Keratinocyte (primary cell): ENCODE data around the gene TMEM240. TPM values are rescaled to one million over a fixed set of nuclear protein-coding genes. Genes with fewer than 3 reads are reported as not detected.

ENCODE experiments used
- DNase-seq: peaks from one replicate; pipeline ENCODE4 v3.0.0-alpha.2; 2011; ENCODE audit warnings: low read depth, missing footprints, low spot score
- FAIRE-seq: peaks from 2 replicates; lab custom pipeline; 2011; peaks lifted over from hg19 to GRCh38; lab: Jason Lieb, UNC
- H2AFZ ChIP-seq: 2 replicates; pipeline ENCODE4 v1.6.0; 2012; ENCODE audit warnings: low read length, control low read depth, inconsistent platforms; ENCODE audit not compliant: control insufficient read depth
- H3K27ac ChIP-seq: 2 replicates; pipeline ENCODE4 v1.5.1; 2011; ENCODE audit warnings: low read length; ENCODE audit not compliant: control insufficient read depth, insufficient read depth
- H3K27me3 ChIP-seq: 3 replicates; pipeline ENCODE4 v1.6.0; 2011; ENCODE audit warnings: low read length; ENCODE audit not compliant: control insufficient read depth, insufficient read depth; ENCODE audit errors: extremely low read depth
- H3K36me3 ChIP-seq, 2 experiments: 2 replicates in 1 of 2; 3 replicates in 1 of 2; pipeline ENCODE4 v1.5.1; 2011; ENCODE audit warnings: low read length in 2 of 2, mild to moderate bottlenecking in 1 of 2; ENCODE audit not compliant: control insufficient read depth in 2 of 2, insufficient read depth in 2 of 2; ENCODE audit errors: extremely low read depth in 1 of 2
- H3K4me1 ChIP-seq: 3 replicates; pipeline ENCODE4 v1.5.1; 2011; ENCODE audit warnings: low read length; ENCODE audit not compliant: control insufficient read depth, insufficient read depth; ENCODE audit errors: extremely low read depth
- H3K4me2 ChIP-seq: 3 replicates; pipeline ENCODE4 v1.6.0; 2011; ENCODE audit warnings: low read depth, low read length; ENCODE audit not compliant: control insufficient read depth, insufficient read depth; ENCODE audit errors: extremely low read depth
- H3K4me3 ChIP-seq, 3 experiments: fragments of 200-600 bp in 1 of 3; sonication (generic) in 1 of 3; 2 replicates in 2 of 3; 3 replicates in 1 of 3; pipeline ENCODE4 v1.5.1; 2011 to 2016; ENCODE audit warnings: low read length in 3 of 3, mild to moderate bottlenecking in 3 of 3, control low read depth in 2 of 3, inconsistent platforms in 1 of 3, low read depth in 1 of 3, mixed read lengths in 1 of 3, mixed run types in 1 of 3, moderate library complexity in 1 of 3; ENCODE audit not compliant: control insufficient read depth in 2 of 3, insufficient read depth in 2 of 3; ENCODE audit errors: extremely low read depth in 1 of 3
- H3K79me2 ChIP-seq: 2 replicates; pipeline ENCODE4 v1.6.0; 2012; ENCODE audit warnings: low read length; ENCODE audit not compliant: control insufficient read depth, insufficient read depth
- H3K9ac ChIP-seq: 3 replicates; pipeline ENCODE4 v1.6.0; 2011; ENCODE audit warnings: low read length; ENCODE audit not compliant: control insufficient read depth, insufficient read depth; ENCODE audit errors: extremely low read depth
- H3K9me1 ChIP-seq: 3 replicates; pipeline ENCODE4 v1.6.0; 2011; ENCODE audit warnings: low read length; ENCODE audit not compliant: control insufficient read depth, insufficient read depth; ENCODE audit errors: extremely low read depth
- H3K9me3 ChIP-seq: 2 replicates; pipeline ENCODE4 v1.5.1; 2012; ENCODE audit warnings: low read depth, low read length; ENCODE audit not compliant: control insufficient read depth
- H4K20me1 ChIP-seq: 3 replicates; pipeline ENCODE4 v1.6.0; 2011; ENCODE audit warnings: low read length; ENCODE audit not compliant: control insufficient read depth, insufficient read depth; ENCODE audit errors: extremely low read depth
- EZH2 ChIP-seq: IDR thresholded peaks from one replicate; pipeline ENCODE4 v1.6.1; 2012; ENCODE audit warnings: inconsistent platforms, mild to moderate bottlenecking, low read length, moderate library complexity
- dilution Hi-C: fragments of 300-500 bp; cut with MboI; formaldehyde crosslinking; loops from one replicate; pipeline ENCODE4 v1.7.0; 2020; ENCODE audit warnings: low sequenced_read_pairs; ENCODE audit not compliant: extremely low pct_ligation_motif_present
- polyA plus RNA-seq, 5 experiments: library from polyadenylated mRNA; depleted of rRNA in 3 of 5; stranded (reverse) in 3 of 5; stranded (forward) in 1 of 5; unstranded in 1 of 5; fragments of >200 nt; gene quantifications; 1 replicate in 1 of 5; 2 replicates in 3 of 5; 3 replicates in 1 of 5; pipeline versions ENCODE4 v1.2.1 to v1.2.3, GENCODE V29; 2011 to 2012; ENCODE audit warnings: missing spikeins in 2 of 5, low read depth in 1 of 5, low replicate concordance in 1 of 5
- TF ChIP-seq, protein P1 (sequence below), 3 experiments: IDR thresholded peaks in 1 of 3; conservative IDR thresholded peaks in 1 of 3; optimal IDR thresholded peaks in 1 of 3; 2 replicates in 2 of 3; 3 replicates in 1 of 3; pipeline versions ENCODE3 to v1.5.1; 2011; ENCODE audit warnings: low read length in 3 of 3, mild to moderate bottlenecking in 3 of 3, moderate library complexity in 2 of 3, control low read depth in 1 of 3, inconsistent platforms in 1 of 3; ENCODE audit not compliant: insufficient read depth in 2 of 3; ENCODE audit errors: extremely low read depth in 1 of 3

Gene TMEM240
- polyA plus RNA-seq, 1 donor (not counting 4 experiments of a cell fraction or from before 2014, with no cell fraction given): 0.12 TPM

- FAIRE-seq: no peak
- Histone ChIP-seq H3K4me2 (no peak overlapping the region), H3K9ac (no peak overlapping the region), H2AFZ (no peak overlapping the region), H3K4me1 (peaks cover 9% of the 10 kb centered on the region), H3K4me3 (no peak overlapping the region), H4K20me1 (peaks cover 17% of the 10 kb centered on the region), H3K9me1 (peaks cover 2% of the 10 kb centered on the region), H3K27ac (no peak overlapping the region), H3K27me3 (no peaks in the 10 kb centered on the region), H3K36me3 (peaks cover 0 to 3% of the 10 kb centered on the region in 2 experiments), H3K9me3 (no peaks in the 10 kb centered on the region), H3K79me2 (peaks cover 51% of the 10 kb centered on the region)
- dilution Hi-C loops: no loop called here
- no peak for TF ChIP-seq EZH2
- TF ChIP-seq, protein P1, sequence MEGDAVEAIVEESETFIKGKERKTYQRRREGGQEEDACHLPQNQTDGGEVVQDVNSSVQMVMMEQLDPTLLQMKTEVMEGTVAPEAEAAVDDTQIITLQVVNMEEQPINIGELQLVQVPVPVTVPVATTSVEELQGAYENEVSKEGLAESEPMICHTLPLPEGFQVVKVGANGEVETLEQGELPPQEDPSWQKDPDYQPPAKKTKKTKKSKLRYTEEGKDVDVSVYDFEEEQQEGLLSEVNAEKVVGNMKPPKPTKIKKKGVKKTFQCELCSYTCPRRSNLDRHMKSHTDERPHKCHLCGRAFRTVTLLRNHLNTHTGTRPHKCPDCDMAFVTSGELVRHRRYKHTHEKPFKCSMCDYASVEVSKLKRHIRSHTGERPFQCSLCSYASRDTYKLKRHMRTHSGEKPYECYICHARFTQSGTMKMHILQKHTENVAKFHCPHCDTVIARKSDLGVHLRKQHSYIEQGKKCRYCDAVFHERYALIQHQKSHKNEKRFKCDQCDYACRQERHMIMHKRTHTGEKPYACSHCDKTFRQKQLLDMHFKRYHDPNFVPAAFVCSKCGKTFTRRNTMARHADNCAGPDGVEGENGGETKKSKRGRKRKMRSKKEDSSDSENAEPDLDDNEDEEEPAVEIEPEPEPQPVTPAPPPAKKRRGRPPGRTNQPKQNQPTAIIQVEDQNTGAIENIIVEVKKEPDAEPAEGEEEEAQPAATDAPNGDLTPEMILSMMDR (optimal IDR thresholded peaks at IDR 0.05 in 1 of 3, IDR thresholded peaks at IDR 0.05 in 1 of 3, conservative IDR thresholded peaks at IDR 0.05 in 1 of 3; ENCODE audit: extremely low read depth in 1 of 3, insufficient read depth in 2 of 3, low read length in 3 of 3): no peak
- DNase-seq: no peak
Measured at GRCh38 chr1:1554550-1554925, 14.1 kb upstream of the TMEM240 start.

DNA sequence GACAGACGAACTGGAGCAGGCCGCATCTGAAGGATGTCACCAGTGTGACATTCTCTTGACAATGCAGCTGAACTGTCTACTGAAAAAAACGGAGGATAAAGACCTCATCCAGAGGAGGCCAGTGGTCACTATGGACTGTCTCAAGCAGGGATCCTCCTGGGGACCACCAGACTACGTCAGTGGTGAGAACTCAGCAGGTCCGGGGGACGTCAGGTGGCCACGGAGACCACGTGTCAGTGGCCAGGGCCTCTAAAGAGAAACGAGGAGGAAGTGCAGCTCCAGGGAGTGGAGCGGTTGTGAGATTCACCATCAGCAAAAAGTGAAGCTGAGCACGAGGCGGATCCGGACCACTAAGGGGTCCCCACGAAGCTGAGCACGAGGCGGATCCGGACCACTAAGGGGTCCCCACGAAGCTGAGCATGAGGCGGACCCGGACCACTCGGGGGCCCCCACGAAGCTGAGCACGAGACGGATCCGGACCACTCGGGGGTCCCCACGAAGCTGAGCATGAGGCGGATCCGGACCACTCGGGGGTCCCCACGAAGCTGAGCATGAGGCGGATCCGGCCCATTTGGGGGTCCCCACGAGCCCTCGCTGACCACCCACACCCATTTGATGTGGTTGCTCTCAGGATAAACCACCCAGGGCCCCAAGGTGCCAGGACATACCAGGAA lies 13.5 kb upstream of the TMEM240 start:
- Histone ChIP-seq H3K4me1 (peaks cover 9% of the 10 kb centered on the region), H3K27me3 (no peaks in the 10 kb centered on the region), H3K4me3 (no peak overlapping the region), H3K27ac (no peak overlapping the region), H3K9ac (no peak overlapping the region), H3K79me2 (peaks cover 46% of the 10 kb centered on the region), H4K20me1 (peaks cover 17% of the 10 kb centered on the region), H2AFZ (no peak overlapping the region), H3K9me3 (no peaks in the 10 kb centered on the region), H3K9me1 (peaks cover 2% of the 10 kb centered on the region), H3K36me3 (peaks cover 0 to 4% of the 10 kb centered on the region in 2 experiments), H3K4me2 (no peak overlapping the region)
- FAIRE-seq (no peak), DNase-seq (no peak)
- dilution Hi-C loops: no loop called here
- TF ChIP-seq, protein P1 (optimal IDR thresholded peaks at IDR 0.05 in 1 of 3, IDR thresholded peaks at IDR 0.05 in 1 of 3, conservative IDR thresholded peaks at IDR 0.05 in 1 of 3; ENCODE audit: extremely low read depth in 1 of 3, insufficient read depth in 2 of 3, low read length in 3 of 3): no peak
- no peak for TF ChIP-seq EZH2
